Spleen (tissue), 11 donors: ENCODE data around the gene ST6GALNAC3. TPM values are rescaled to one million over a fixed set of nuclear protein-coding genes. Genes with fewer than 3 reads are reported as not detected.

Source experiments
- DNase-seq: peaks from one replicate; pipeline ENCODE4 v3.0.0-alpha.2; 2020
- H3K27ac ChIP-seq, 8 donors: fragments of 200-600 bp; sonication (generic) in 7 of 8; 1 replicate in 4 of 8; 2 replicates in 4 of 8; pipeline versions ENCODE4 v1.5.0 to v1.8.0; 2016 to 2021; ENCODE audit warnings: inconsistent platforms in 4 of 8, mild to moderate bottlenecking in 4 of 8, moderate library complexity in 1 of 8
- H3K27me3 ChIP-seq, 7 donors: fragments of 200-600 bp; sonication (generic) in 6 of 7; replicated peaks in 1 of 7; 1 replicate in 4 of 7; 2 replicates in 3 of 7; pipeline versions ENCODE4 v1.5.0 to v1.8.0; 2016 to 2021; ENCODE audit warnings: inconsistent platforms in 3 of 7, mild to moderate bottlenecking in 1 of 7
- H3K36me3 ChIP-seq, 6 donors: fragments of 200-600 bp; sonication (generic) in 5 of 6; 1 replicate in 4 of 6; 2 replicates in 2 of 6; pipeline versions ENCODE4 v1.5.0 to v1.8.0; 2016 to 2021; ENCODE audit warnings: inconsistent platforms in 2 of 6
- H3K4me1 ChIP-seq, 6 donors: fragments of 200-600 bp; sonication (generic) in 5 of 6; 1 replicate in 3 of 6; 2 replicates in 3 of 6; pipeline versions ENCODE4 v1.5.0 to v1.8.0; 2016 to 2021; ENCODE audit warnings: inconsistent platforms in 3 of 6
- H3K4me3 ChIP-seq, 8 donors: fragments of 200-600 bp; sonication (generic) in 7 of 8; 1 replicate in 4 of 8; 2 replicates in 4 of 8; pipeline versions ENCODE4 v1.5.0 to v1.8.0; 2016 to 2021; ENCODE audit warnings: inconsistent platforms in 4 of 8, mild to moderate bottlenecking in 4 of 8, moderate library complexity in 2 of 8
- H3K9me3 ChIP-seq, 8 donors: fragments of 200-600 bp; sonication (generic) in 7 of 8; 1 replicate in 4 of 8; 2 replicates in 4 of 8; pipeline versions ENCODE4 v1.5.0 to v1.8.0; 2016 to 2021; ENCODE audit warnings: inconsistent platforms in 4 of 8
- POLR2A ChIP-seq, 3 donors: fragments of 450-650 bp; IDR thresholded peaks; one replicate each; pipeline ENCODE4 v1.5.1; 2017; ENCODE audit warnings: antibody characterized with exemption in 3 of 3, mild to moderate bottlenecking in 1 of 3
- POLR2AphosphoS5 ChIP-seq, 3 donors: sonication (generic); formaldehyde crosslinking; IDR thresholded peaks; one replicate each; pipeline ENCODE4 v1.5.1; 2017; ENCODE audit warnings: antibody characterized with exemption in 3 of 3
- WGBS, 5 donors: extraction: QIAGEN DNeasy Blood & Tissue Kit in 3 of 5; methylation state at CpG; one replicate each; pipeline versions ENCODE4 v1.1.5 to v1.1.7; 2013 to 2018; 5-methylcytosine and 5-hydroxymethylcytosine counted together
- intact Hi-C: fragments of 100-400 bp; cut with DNase I; formaldehyde crosslinking; loops from one replicate; pipeline ENCODE4 v1.15.0; 2023; ENCODE audit warnings: low total_unique reads
- polyA plus RNA-seq, 3 donors: library from polyadenylated mRNA; stranded (reverse); fragments of 200-250 nt; gene quantifications; one replicate each; pipeline ENCODE4 v1.2.1, GENCODE V29; 2013
- total RNA-seq, 7 donors: library from RNA; depleted of rRNA in 3 of 7; stranded (reverse); fragments of >200 nt in 3 of 7; fragmentation: NEBNext Ultra II Directional in 4 of 7; extraction: Animal tissue kit (Norgen Biotek cat#: 25700) in 4 of 7; gene quantifications; one replicate each; pipeline versions ENCODE4 v1.1.0 to v1.2.1, GENCODE V29; 2016 to 2021
- TF ChIP-seq, protein P1 (sequence below), 11 experiments: fragments of 200-600 bp in 7 of 11; fragments of 450-650 bp in 4 of 11; sonication (generic) in 4 of 11; IDR thresholded peaks in 8 of 11; conservative IDR thresholded peaks in 3 of 11; 1 replicate in 7 of 11; 2 replicates in 4 of 11; pipeline versions ENCODE4 v1.4.0 to v1.8.0; 2016 to 2021; ENCODE audit warnings: antibody characterized with exemption in 11 of 11, inconsistent platforms in 4 of 11, mild to moderate bottlenecking in 1 of 11
- donor health status: healthy with polysubstance abuse.
- donor health status: DM: no; HTN: no; CAD: no; lungs with moderate emphysema.
- donor health status: DM: no; HTN: no; CAD: no.
- donor health status: Bipolar disorder and iron deficiency.
- donor health status: healthy.
- donor health status: DM: no; HTN: no; CAD: no.
- donor health status: DM: yes; HTN: yes; CAD: no.

The ST6GALNAC3 gene
- total and polyA plus RNA-seq, 10 donors: 0.93 to 24.7 (median 10.1) TPM

DNA sequence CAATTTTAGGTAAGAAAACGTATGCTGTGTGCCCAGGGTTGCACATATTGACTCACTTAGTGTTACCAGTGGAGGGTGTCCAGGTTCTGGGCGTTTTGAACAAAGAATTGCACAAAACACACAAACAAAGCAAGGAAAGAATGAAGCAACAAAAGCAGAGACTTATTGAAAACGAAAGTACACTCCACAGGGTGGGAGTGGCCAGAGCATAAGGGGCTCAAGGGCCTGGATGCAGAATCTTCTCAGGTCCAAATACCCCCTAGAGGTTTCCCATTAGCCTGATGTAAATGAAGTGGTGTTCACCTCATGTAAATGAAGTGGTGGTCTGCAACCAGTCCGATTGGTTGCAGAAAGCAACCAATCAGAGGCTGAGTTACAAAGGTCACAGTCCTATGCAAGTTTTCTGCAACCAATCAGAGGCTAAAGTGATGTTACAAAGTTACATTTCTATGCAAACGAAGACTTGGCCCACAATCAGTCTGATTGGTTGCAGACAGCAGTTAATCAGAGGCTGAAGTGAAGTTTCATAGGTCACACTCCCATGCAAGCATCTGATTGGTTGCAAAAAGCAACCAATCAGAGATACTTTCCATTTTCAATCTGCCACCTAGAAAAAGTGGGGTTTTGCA lies 228.3 kb downstream of the ST6GALNAC3 start:
- TF ChIP-seq POLR2AphosphoS5 (IDR thresholded peaks at IDR 0.05) (no peak), POLR2A (IDR thresholded peaks at IDR 0.05) (no peak)
- TF ChIP-seq, protein P1, sequence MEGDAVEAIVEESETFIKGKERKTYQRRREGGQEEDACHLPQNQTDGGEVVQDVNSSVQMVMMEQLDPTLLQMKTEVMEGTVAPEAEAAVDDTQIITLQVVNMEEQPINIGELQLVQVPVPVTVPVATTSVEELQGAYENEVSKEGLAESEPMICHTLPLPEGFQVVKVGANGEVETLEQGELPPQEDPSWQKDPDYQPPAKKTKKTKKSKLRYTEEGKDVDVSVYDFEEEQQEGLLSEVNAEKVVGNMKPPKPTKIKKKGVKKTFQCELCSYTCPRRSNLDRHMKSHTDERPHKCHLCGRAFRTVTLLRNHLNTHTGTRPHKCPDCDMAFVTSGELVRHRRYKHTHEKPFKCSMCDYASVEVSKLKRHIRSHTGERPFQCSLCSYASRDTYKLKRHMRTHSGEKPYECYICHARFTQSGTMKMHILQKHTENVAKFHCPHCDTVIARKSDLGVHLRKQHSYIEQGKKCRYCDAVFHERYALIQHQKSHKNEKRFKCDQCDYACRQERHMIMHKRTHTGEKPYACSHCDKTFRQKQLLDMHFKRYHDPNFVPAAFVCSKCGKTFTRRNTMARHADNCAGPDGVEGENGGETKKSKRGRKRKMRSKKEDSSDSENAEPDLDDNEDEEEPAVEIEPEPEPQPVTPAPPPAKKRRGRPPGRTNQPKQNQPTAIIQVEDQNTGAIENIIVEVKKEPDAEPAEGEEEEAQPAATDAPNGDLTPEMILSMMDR (IDR thresholded peaks at IDR 0.05 in 8 of 11, conservative IDR thresholded peaks at IDR 0.05 in 3 of 11): no peak
- intact Hi-C loops: no loop called here
- 74 to 85% (median 79%) methylated on average over 4 to 5 of the region's 5 CpGs for WGBS, 5 donors
- Histone ChIP-seq H3K4me3 (no peak overlapping the region), H3K36me3 (no peaks in the 10 kb centered on the region), H3K4me1 (no peaks in the 10 kb centered on the region), H3K27ac (no peak overlapping the region), H3K27me3 (no peaks in the 10 kb centered on the region), H3K9me3 (peaks cover 0 to 5% (median 0%) of the 10 kb centered on the region in 8 donors)
- DNase-seq: no peak

DNA sequence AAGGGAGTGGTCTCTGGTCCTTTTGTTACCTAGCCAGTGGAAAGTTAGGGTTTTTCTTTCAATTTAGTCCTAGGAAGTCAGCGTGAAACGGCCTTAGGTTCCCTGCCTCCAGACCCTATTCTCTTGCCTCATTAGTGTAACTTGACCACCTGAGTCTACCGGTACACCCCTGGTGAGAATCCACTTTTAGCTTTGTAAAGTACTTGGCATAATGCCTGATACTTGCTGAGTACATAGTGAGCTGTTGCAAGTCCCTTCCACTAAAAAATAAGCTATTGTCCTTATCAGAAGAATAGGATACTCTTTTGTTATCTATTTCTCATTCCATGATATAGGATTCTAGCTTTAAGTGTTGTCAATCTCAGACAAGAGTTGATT lies 228.8 kb downstream of the ST6GALNAC3 start:
- H3K4me3 ChIP-seq: no peak overlapping the region
- intact Hi-C loops: no loop called here
- H3K9me3 ChIP-seq: peaks cover 0 to 5% (median 0%) of the 10 kb centered on the region in 8 donors
- no peak for DNase-seq
- TF ChIP-seq POLR2A (IDR thresholded peaks at IDR 0.05) (no peak), POLR2AphosphoS5 (IDR thresholded peaks at IDR 0.05) (no peak)
- TF ChIP-seq, protein P1 (IDR thresholded peaks at IDR 0.05 in 8 of 11, conservative IDR thresholded peaks at IDR 0.05 in 3 of 11): no peak
- H3K27me3 ChIP-seq: no peaks in the 10 kb centered on the region
- no peaks in the 10 kb centered on the region for H3K4me1 ChIP-seq
- no peaks in the 10 kb centered on the region for H3K36me3 ChIP-seq
- no peak overlapping the region for H3K27ac ChIP-seq
- 95 to 98% (median 95%) methylated on average over 3 of the region's 3 CpGs for WGBS, 5 donors

- intact Hi-C loops: no loop called here
- no peak overlapping the region for H3K27ac ChIP-seq
- H3K27me3 ChIP-seq: no peaks in the 10 kb centered on the region
- no peak overlapping the region for H3K4me3 ChIP-seq
- peaks cover 0 to 6% (median 0%) of the 10 kb centered on the region in 8 donors for H3K9me3 ChIP-seq
- H3K4me1 ChIP-seq: no peaks in the 10 kb centered on the region
- WGBS, 5 donors: 85 to 97% (median 85%) methylated on average over 1 of the region's 1 CpG
- no peak for DNase-seq
- H3K36me3 ChIP-seq: peaks cover 0 to 8% (median 0%) of the 10 kb centered on the region in 6 donors
- TF ChIP-seq, protein P1 (IDR thresholded peaks at IDR 0.05 in 8 of 11, conservative IDR thresholded peaks at IDR 0.05 in 3 of 11): no peak
- TF ChIP-seq POLR2AphosphoS5 (IDR thresholded peaks at IDR 0.05) (no peak), POLR2A (IDR thresholded peaks at IDR 0.05) (no peak)
These were observed 238.8 kb downstream of the ST6GALNAC3 start for GRCh38 chr1:76313304-76313703.

GRCh38 chr1:76314730-76315129 lies 240.2 kb downstream of the ST6GALNAC3 start:
- Histone ChIP-seq H3K4me1 (no peaks in the 10 kb centered on the region), H3K27me3 (no peaks in the 10 kb centered on the region), H3K4me3 (no peak overlapping the region), H3K36me3 (peaks cover 0 to 8% (median 0%) of the 10 kb centered on the region in 6 donors), H3K27ac (no peak overlapping the region), H3K9me3 (peaks cover 0 to 6% (median 0%) of the 10 kb centered on the region in 8 donors)
- WGBS, 5 donors: 89 to 96% (median 92%) methylated on average over 2 of the region's 2 CpGs
- intact Hi-C loops: no loop called here
- no peak for DNase-seq
- TF ChIP-seq POLR2A (IDR thresholded peaks at IDR 0.05) (no peak), POLR2AphosphoS5 (IDR thresholded peaks at IDR 0.05) (no peak)
- TF ChIP-seq, protein P1 (IDR thresholded peaks at IDR 0.05 in 8 of 11, conservative IDR thresholded peaks at IDR 0.05 in 3 of 11): no peak
